ENCODE measurements around the gene NHEJ1.

GRCh38 chr2:219104107-219105035 lies 56.2 kb downstream of the NHEJ1 start:
- peak; percentile 85 for TF ChIP-seq CTCF (IDR thresholded peaks at IDR 0.05; ENCODE audit: low read length)
- TF ChIP-seq EZH2 (IDR thresholded peaks at IDR 0.05; ENCODE audit: borderline replicate concordance, low read length) = no peak

Measured in OCI-LY1 (cell line).